GM10266 (cell line): Measurements from ENCODE around the gene ABCD4.

ENCODE experiments used
- DNase-seq: peaks from one replicate; pipeline ENCODE4 v3.0.0; 2012; ENCODE audit errors: extremely low spot score
- CTCF ChIP-seq: IDR thresholded peaks from 2 replicates; pipeline ENCODE4 v1.5.1; 2012; ENCODE audit warnings: mild to moderate bottlenecking, low read depth; ENCODE audit not compliant: control insufficient read depth, insufficient read depth; ENCODE audit errors: missing control alignments

The ABCD4 gene

DNA sequence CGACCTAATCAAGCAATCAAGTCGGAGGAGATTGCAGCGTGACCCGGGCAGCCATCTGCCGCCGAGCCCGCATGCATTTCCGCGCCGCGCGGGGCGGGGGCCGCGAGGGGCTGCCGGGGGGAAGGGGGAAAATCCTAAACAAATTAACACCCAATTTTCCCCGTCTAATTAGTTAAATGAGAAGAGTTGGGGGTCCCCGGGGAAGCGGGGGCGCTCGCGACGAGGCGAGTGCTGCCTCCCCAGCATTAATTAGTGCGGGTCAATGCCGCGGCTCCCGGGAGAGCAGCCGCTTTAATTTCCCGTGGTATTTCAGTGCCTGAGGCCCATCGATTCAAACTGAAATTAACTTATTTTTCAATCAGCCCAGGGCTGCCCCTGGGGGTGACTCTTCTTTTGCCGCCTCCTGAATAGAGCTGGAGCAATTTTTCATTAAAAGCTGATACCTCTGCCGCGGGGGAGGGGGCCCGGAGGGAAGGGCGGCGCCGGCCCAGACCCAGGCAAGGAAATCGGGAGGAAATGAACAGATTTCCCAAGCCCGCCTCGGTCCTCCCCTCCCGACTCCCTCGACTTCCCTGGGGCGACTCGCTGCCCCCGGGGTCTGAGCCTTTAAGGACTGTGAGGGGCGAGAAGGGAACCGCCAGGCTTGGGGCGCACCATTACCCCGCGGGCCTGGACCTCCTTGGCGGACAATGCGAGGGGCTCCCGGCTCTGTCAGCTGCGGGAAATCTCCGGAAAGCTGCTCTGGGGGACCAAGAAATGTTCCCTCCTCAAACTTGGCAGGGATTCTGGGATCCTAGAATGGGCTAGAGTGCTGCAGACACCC lies 44.6 kb downstream of the ABCD4 start:
- no peak for TF ChIP-seq CTCF
- DNase-seq, result no peak

- TF ChIP-seq CTCF, result peak; percentile 89
- peak; percentile 91 for DNase-seq
Measured at GRCh38 chr14:74257078-74257940, 45.4 kb downstream of the ABCD4 start.

- no peak for DNase-seq
- TF ChIP-seq CTCF, result no peak
Measured at GRCh38 chr14:74255281-74255680, 47.5 kb downstream of the ABCD4 start.

- DNase-seq, result no peak
- TF ChIP-seq CTCF, result no peak
Measured at GRCh38 chr14:74249433-74250375, 53.0 kb downstream of the ABCD4 start.

DNA sequence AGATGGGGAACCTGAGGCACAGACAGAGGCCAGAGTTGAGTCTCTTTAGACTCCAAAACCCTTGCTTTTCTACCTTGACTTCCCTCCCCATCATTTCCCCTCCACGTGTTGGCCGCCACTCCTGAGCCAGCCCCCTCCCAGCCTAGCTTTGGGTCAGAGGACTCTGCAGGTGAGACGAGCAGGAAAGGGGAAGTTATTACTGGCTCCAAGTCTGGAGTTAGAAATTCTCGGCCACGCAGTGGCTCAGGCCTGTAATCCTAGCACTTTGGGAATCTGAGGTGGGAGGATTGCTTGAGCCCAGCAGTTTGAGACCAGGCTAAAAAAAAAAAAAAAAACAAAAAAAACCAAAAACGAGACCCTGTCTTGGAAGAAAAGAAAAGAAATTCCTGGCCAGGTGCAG lies 54.7 kb downstream of the ABCD4 start:
- no peak for DNase-seq
- no peak for TF ChIP-seq CTCF

GRCh38 chr14:74246542-74246941 lies 56.2 kb downstream of the ABCD4 start:
- DNase-seq, result no peak
- TF ChIP-seq CTCF, result no peak
